Keratinocyte (primary cell): ENCODE measurements around the gene RNF19B. TPM values are rescaled to one million over a fixed set of nuclear protein-coding genes. Genes with fewer than 3 reads are reported as not detected.

Experiments
- DNase-seq: peaks from one replicate; pipeline ENCODE4 v3.0.0-alpha.2; 2011; ENCODE audit warnings: low read depth, missing footprints, low spot score
- FAIRE-seq: peaks from 2 replicates; lab custom pipeline; 2011; peaks lifted over from hg19 to GRCh38; lab: Jason Lieb, UNC
- H2AFZ ChIP-seq: 2 replicates; pipeline ENCODE4 v1.6.0; 2012; ENCODE audit warnings: low read length, control low read depth, inconsistent platforms; ENCODE audit not compliant: control insufficient read depth
- H3K27ac ChIP-seq: 2 replicates; pipeline ENCODE4 v1.5.1; 2011; ENCODE audit warnings: low read length; ENCODE audit not compliant: control insufficient read depth, insufficient read depth
- H3K27me3 ChIP-seq: 3 replicates; pipeline ENCODE4 v1.6.0; 2011; ENCODE audit warnings: low read length; ENCODE audit not compliant: control insufficient read depth, insufficient read depth; ENCODE audit errors: extremely low read depth
- H3K36me3 ChIP-seq, 2 experiments: 2 replicates in 1 of 2; 3 replicates in 1 of 2; pipeline ENCODE4 v1.5.1; 2011; ENCODE audit warnings: low read length in 2 of 2, mild to moderate bottlenecking in 1 of 2; ENCODE audit not compliant: control insufficient read depth in 2 of 2, insufficient read depth in 2 of 2; ENCODE audit errors: extremely low read depth in 1 of 2
- H3K4me1 ChIP-seq: 3 replicates; pipeline ENCODE4 v1.5.1; 2011; ENCODE audit warnings: low read length; ENCODE audit not compliant: control insufficient read depth, insufficient read depth; ENCODE audit errors: extremely low read depth
- H3K4me2 ChIP-seq: 3 replicates; pipeline ENCODE4 v1.6.0; 2011; ENCODE audit warnings: low read depth, low read length; ENCODE audit not compliant: control insufficient read depth, insufficient read depth; ENCODE audit errors: extremely low read depth
- H3K4me3 ChIP-seq, 3 experiments: fragments of 200-600 bp in 1 of 3; sonication (generic) in 1 of 3; 2 replicates in 2 of 3; 3 replicates in 1 of 3; pipeline ENCODE4 v1.5.1; 2011 to 2016; ENCODE audit warnings: low read length in 3 of 3, mild to moderate bottlenecking in 3 of 3, control low read depth in 2 of 3, inconsistent platforms in 1 of 3, low read depth in 1 of 3, mixed read lengths in 1 of 3, mixed run types in 1 of 3, moderate library complexity in 1 of 3; ENCODE audit not compliant: control insufficient read depth in 2 of 3, insufficient read depth in 2 of 3; ENCODE audit errors: extremely low read depth in 1 of 3
- H3K79me2 ChIP-seq: 2 replicates; pipeline ENCODE4 v1.6.0; 2012; ENCODE audit warnings: low read length; ENCODE audit not compliant: control insufficient read depth, insufficient read depth
- H3K9ac ChIP-seq: 3 replicates; pipeline ENCODE4 v1.6.0; 2011; ENCODE audit warnings: low read length; ENCODE audit not compliant: control insufficient read depth, insufficient read depth; ENCODE audit errors: extremely low read depth
- H3K9me1 ChIP-seq: 3 replicates; pipeline ENCODE4 v1.6.0; 2011; ENCODE audit warnings: low read length; ENCODE audit not compliant: control insufficient read depth, insufficient read depth; ENCODE audit errors: extremely low read depth
- H3K9me3 ChIP-seq: 2 replicates; pipeline ENCODE4 v1.5.1; 2012; ENCODE audit warnings: low read depth, low read length; ENCODE audit not compliant: control insufficient read depth
- H4K20me1 ChIP-seq: 3 replicates; pipeline ENCODE4 v1.6.0; 2011; ENCODE audit warnings: low read length; ENCODE audit not compliant: control insufficient read depth, insufficient read depth; ENCODE audit errors: extremely low read depth
- EZH2 ChIP-seq: IDR thresholded peaks from one replicate; pipeline ENCODE4 v1.6.1; 2012; ENCODE audit warnings: inconsistent platforms, mild to moderate bottlenecking, low read length, moderate library complexity
- dilution Hi-C: fragments of 300-500 bp; cut with MboI; formaldehyde crosslinking; loops from one replicate; pipeline ENCODE4 v1.7.0; 2020; ENCODE audit warnings: low sequenced_read_pairs; ENCODE audit not compliant: extremely low pct_ligation_motif_present
- polyA plus RNA-seq, 5 experiments: library from polyadenylated mRNA; depleted of rRNA in 3 of 5; stranded (reverse) in 3 of 5; stranded (forward) in 1 of 5; unstranded in 1 of 5; fragments of >200 nt; gene quantifications; 1 replicate in 1 of 5; 2 replicates in 3 of 5; 3 replicates in 1 of 5; pipeline versions ENCODE4 v1.2.1 to v1.2.3, GENCODE V29; 2011 to 2012; ENCODE audit warnings: missing spikeins in 2 of 5, low read depth in 1 of 5, low replicate concordance in 1 of 5
- TF ChIP-seq, protein P1 (sequence below), 3 experiments: IDR thresholded peaks in 1 of 3; conservative IDR thresholded peaks in 1 of 3; optimal IDR thresholded peaks in 1 of 3; 2 replicates in 2 of 3; 3 replicates in 1 of 3; pipeline versions ENCODE3 to v1.5.1; 2011; ENCODE audit warnings: low read length in 3 of 3, mild to moderate bottlenecking in 3 of 3, moderate library complexity in 2 of 3, control low read depth in 1 of 3, inconsistent platforms in 1 of 3; ENCODE audit not compliant: insufficient read depth in 2 of 3; ENCODE audit errors: extremely low read depth in 1 of 3

Gene RNF19B
- polyA plus RNA-seq, 1 donor (not counting 4 experiments of a cell fraction or from before 2014, with no cell fraction given), result 33.5 TPM

DNA sequence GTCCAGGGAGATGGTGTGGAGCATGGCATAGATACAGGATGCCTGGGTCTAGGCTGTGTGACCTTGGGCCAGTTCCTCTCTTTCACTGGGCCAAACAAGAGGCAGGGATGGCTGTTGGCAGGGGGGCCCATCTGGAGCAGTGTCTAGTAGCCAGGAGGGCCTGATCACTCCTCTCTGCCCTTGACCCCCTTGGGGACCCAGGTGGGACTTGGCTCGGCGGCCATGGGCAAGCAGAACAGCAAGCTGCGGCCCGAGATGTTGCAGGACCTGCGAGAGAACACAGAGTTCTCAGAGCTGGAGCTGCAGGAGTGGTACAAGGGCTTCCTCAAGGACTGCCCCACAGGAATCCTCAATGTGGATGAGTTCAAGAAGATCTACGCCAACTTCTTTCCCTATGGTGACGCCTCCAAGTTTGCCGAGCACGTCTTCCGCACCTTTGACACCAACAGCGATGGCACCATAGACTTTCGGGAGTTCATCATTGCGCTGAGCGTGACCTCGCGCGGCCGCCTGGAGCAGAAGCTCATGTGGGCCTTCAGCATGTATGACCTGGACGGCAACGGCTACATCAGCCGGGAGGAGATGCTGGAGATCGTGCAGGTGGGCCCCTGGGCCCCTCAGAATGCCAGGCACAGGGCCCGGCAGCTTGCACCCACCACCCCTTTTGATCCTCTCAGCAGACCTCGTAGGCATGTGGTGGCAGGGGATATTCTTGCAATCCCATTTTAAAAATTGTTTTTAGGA is 75.8 kb downstream of the RNF19B start:
- H3K9ac ChIP-seq, result no peak overlapping the region
- H3K79me2 ChIP-seq, result no peaks in the 10 kb centered on the region
- H3K27me3 ChIP-seq, result peaks cover 53% of the 10 kb centered on the region
- dilution Hi-C loops, result no loop called here
- H2AFZ ChIP-seq, result no peak overlapping the region
- TF ChIP-seq EZH2, result no peak
- TF ChIP-seq, protein P1, sequence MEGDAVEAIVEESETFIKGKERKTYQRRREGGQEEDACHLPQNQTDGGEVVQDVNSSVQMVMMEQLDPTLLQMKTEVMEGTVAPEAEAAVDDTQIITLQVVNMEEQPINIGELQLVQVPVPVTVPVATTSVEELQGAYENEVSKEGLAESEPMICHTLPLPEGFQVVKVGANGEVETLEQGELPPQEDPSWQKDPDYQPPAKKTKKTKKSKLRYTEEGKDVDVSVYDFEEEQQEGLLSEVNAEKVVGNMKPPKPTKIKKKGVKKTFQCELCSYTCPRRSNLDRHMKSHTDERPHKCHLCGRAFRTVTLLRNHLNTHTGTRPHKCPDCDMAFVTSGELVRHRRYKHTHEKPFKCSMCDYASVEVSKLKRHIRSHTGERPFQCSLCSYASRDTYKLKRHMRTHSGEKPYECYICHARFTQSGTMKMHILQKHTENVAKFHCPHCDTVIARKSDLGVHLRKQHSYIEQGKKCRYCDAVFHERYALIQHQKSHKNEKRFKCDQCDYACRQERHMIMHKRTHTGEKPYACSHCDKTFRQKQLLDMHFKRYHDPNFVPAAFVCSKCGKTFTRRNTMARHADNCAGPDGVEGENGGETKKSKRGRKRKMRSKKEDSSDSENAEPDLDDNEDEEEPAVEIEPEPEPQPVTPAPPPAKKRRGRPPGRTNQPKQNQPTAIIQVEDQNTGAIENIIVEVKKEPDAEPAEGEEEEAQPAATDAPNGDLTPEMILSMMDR (optimal IDR thresholded peaks at IDR 0.05 in 1 of 3, IDR thresholded peaks at IDR 0.05 in 1 of 3, conservative IDR thresholded peaks at IDR 0.05 in 1 of 3; ENCODE audit: extremely low read depth in 1 of 3, insufficient read depth in 2 of 3, low read length in 3 of 3), result no peak
- no peak overlapping the region for H3K4me2 ChIP-seq
- no peaks in the 10 kb centered on the region for H3K9me3 ChIP-seq
- no peaks in the 10 kb centered on the region for H3K36me3 ChIP-seq
- no peak overlapping the region for H3K4me3 ChIP-seq
- no peak overlapping the region for H3K27ac ChIP-seq
- DNase-seq (no peak), FAIRE-seq (no peak)
- H3K4me1 ChIP-seq, result peaks cover 3% of the 10 kb centered on the region
- no peaks in the 10 kb centered on the region for H3K9me1 ChIP-seq
- peaks cover 4% of the 10 kb centered on the region for H4K20me1 ChIP-seq

DNA sequence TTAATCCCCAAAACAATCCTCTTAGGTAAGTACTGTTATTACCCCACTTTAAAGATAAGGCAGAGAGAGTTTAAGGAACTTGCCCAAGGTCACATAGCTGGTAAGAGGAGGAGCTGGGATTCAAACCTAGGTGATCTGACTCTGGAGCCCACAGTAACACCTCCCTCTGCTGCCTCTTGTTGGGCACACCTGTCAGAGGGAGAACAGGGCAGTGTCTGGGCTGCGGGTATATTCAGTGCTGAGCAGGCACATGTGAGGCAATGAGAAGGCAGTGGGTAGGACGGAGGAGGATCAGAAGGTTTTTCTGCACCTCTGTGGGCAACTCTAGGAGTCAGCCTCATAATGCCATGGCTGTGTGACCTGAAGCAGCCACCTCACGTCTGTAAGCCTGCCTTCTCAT is 76.5 kb downstream of the RNF19B start:
- peaks cover 53% of the 10 kb centered on the region for H3K27me3 ChIP-seq
- no peak for DNase-seq
- TF ChIP-seq, protein P1 (optimal IDR thresholded peaks at IDR 0.05 in 1 of 3, IDR thresholded peaks at IDR 0.05 in 1 of 3, conservative IDR thresholded peaks at IDR 0.05 in 1 of 3; ENCODE audit: extremely low read depth in 1 of 3, insufficient read depth in 2 of 3, low read length in 3 of 3), result no peak
- TF ChIP-seq EZH2, result no peak

More for the DNA sequence above, 76.5 kb downstream of the RNF19B start:
- Histone ChIP-seq H3K36me3 (no peaks in the 10 kb centered on the region), H3K9me1 (no peaks in the 10 kb centered on the region), H3K79me2 (no peaks in the 10 kb centered on the region), H3K4me2 (no peak overlapping the region), H3K27ac (no peak overlapping the region), H3K9ac (no peak overlapping the region), H3K4me1 (no peaks in the 10 kb centered on the region), H3K4me3 (no peak overlapping the region), H3K9me3 (no peaks in the 10 kb centered on the region), H4K20me1 (peaks cover 4% of the 10 kb centered on the region), H2AFZ (no peak overlapping the region)
- dilution Hi-C loops, result no loop called here
- FAIRE-seq, result no peak
